Sigmoid colon (tissue), 7 donors: Measurements from ENCODE around the gene FCRL6. TPM values are rescaled to one million over a fixed set of nuclear protein-coding genes. Genes with fewer than 3 reads are reported as not detected.

Source experiments
- DNase-seq: peaks from one replicate; pipeline ENCODE4 v3.0.0-alpha.2; 2019
- H3K27ac ChIP-seq, 4 donors: fragments of 200-600 bp; sonication (generic); one replicate each; pipeline ENCODE4 v1.5.1; 2016 to 2019; ENCODE audit warnings: mild to moderate bottlenecking in 1 of 4
- H3K27me3 ChIP-seq, 3 donors: fragments of 200-600 bp; sonication (generic); one replicate each; pipeline ENCODE4 v1.5.1; 2019; ENCODE audit warnings: mild to moderate bottlenecking in 1 of 3
- H3K36me3 ChIP-seq, 4 donors: fragments of 200-600 bp; sonication (generic); one replicate each; pipeline ENCODE4 v1.5.1; 2016 to 2019
- H3K4me1 ChIP-seq, 4 donors: fragments of 200-600 bp; sonication (generic); one replicate each; pipeline ENCODE4 v1.5.1; 2017 to 2019
- H3K4me3 ChIP-seq, 4 donors: fragments of 200-600 bp; sonication (generic); one replicate each; pipeline ENCODE4 v1.5.1; 2017 to 2019; ENCODE audit warnings: mild to moderate bottlenecking in 2 of 4, moderate library complexity in 1 of 4
- H3K9me3 ChIP-seq, 4 donors: fragments of 200-600 bp in 3 of 4; sonication (generic) in 3 of 4; one replicate each; pipeline versions ENCODE4 v1.5.1 to v1.6.1; 2013 to 2019
- EP300 ChIP-seq, 4 donors: sonication (generic); formaldehyde crosslinking; IDR thresholded peaks; one replicate each; pipeline ENCODE4 v1.6.1; 2017; ENCODE audit warnings: antibody characterized with exemption in 4 of 4
- POLR2A ChIP-seq, 2 donors: fragments of 450-650 bp; IDR thresholded peaks; one replicate each; pipeline ENCODE4 v1.6.1; 2016; ENCODE audit warnings: antibody characterized with exemption in 2 of 2, mild to moderate bottlenecking in 2 of 2, moderate library complexity in 2 of 2
- POLR2AphosphoS5 ChIP-seq, 4 donors: sonication (generic); formaldehyde crosslinking; IDR thresholded peaks; one replicate each; pipeline ENCODE4 v1.6.1; 2017; ENCODE audit warnings: antibody characterized with exemption in 4 of 4
- WGBS, 2 donors: extraction: QIAGEN DNeasy Blood & Tissue Kit; methylation state at CpG; one replicate each; pipeline ENCODE4 v1.1.7; 2013; 5-methylcytosine and 5-hydroxymethylcytosine counted together
- intact Hi-C: fragments of 100-400 bp; cut with DNase I; formaldehyde crosslinking; loops from one replicate; pipeline ENCODE4 v1.15.1; 2023
- polyA plus RNA-seq, 3 donors: library from polyadenylated mRNA; stranded (reverse); fragments of 200-250 nt; gene quantifications; one replicate each; pipeline ENCODE4 v1.2.3, GENCODE V29; 2013
- total RNA-seq, 4 donors: library from RNA; depleted of rRNA; stranded (reverse); fragments of >200 nt; gene quantifications; one replicate each; pipeline ENCODE4 v1.1.0, GENCODE V29; 2016
- TF ChIP-seq, protein P1 (sequence below), 4 experiments: fragments of 450-650 bp in 3 of 4; fragments of 200-600 bp in 1 of 4; IDR thresholded peaks; one replicate each; pipeline ENCODE4 v1.5.1; 2016 to 2019; ENCODE audit warnings: antibody characterized with exemption in 4 of 4, mild to moderate bottlenecking in 3 of 4, moderate library complexity in 2 of 4
- donor health status: healthy with polysubstance abuse.
- donor health status: Bipolar disorder and iron deficiency.
- donor health status: healthy.

FCRL6 gene
- total and polyA plus RNA-seq, 7 donors: 0.38 TPM; not detected in 6

DNA sequence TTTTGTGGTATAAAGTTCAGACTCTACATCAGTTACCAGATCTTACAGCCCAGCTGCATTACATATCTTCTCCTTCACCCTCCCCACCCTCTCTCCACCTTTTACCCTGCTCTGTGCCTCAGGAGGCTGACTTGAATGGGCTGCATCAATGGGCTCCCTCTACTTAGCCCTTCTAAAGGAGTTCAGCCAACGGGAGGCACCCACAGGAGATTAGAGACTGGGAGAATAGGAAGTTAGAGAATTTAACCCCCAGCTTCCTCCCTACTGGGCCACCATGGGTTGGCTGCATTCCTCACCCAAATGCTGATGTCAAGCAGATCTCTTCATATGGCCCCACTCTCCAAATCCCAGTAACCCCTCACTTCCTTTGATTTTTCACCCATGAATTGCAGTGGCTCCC lies 38.5 kb upstream of the FCRL6 start:
- intact Hi-C loops: no loop called here
- H3K36me3 ChIP-seq: no peaks in the 10 kb centered on the region
- WGBS, 2 donors: 46 to 51% methylated on average over 1 of the region's 1 CpG
- TF ChIP-seq, protein P1, sequence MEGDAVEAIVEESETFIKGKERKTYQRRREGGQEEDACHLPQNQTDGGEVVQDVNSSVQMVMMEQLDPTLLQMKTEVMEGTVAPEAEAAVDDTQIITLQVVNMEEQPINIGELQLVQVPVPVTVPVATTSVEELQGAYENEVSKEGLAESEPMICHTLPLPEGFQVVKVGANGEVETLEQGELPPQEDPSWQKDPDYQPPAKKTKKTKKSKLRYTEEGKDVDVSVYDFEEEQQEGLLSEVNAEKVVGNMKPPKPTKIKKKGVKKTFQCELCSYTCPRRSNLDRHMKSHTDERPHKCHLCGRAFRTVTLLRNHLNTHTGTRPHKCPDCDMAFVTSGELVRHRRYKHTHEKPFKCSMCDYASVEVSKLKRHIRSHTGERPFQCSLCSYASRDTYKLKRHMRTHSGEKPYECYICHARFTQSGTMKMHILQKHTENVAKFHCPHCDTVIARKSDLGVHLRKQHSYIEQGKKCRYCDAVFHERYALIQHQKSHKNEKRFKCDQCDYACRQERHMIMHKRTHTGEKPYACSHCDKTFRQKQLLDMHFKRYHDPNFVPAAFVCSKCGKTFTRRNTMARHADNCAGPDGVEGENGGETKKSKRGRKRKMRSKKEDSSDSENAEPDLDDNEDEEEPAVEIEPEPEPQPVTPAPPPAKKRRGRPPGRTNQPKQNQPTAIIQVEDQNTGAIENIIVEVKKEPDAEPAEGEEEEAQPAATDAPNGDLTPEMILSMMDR (IDR thresholded peaks at IDR 0.05): no peak
- H3K4me3 ChIP-seq: no peak overlapping the region
- no peak for DNase-seq
- H3K27me3 ChIP-seq: no peaks in the 10 kb centered on the region
- H3K9me3 ChIP-seq: no peaks in the 10 kb centered on the region
- no peaks in the 10 kb centered on the region for H3K4me1 ChIP-seq
- H3K27ac ChIP-seq: no peak overlapping the region

DNA sequence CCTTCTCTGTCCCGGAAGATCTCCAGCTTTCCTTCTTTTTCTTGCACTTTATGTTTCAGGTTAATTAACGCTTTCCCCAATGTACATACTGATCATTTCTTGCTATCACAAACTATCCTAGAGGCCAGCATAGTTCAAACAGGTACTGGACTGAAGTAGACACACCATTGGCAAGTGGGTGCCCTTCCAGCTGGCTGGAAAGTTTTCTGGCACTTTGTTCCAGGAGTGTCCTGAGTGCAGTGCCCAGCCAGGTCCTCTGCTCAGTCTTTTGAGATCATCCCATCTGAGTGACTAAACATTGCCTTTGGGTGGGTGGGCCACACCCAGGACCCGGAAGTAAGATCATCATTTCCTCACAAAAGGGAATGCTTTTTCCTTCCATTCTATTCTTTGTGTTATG lies 36.4 kb upstream of the FCRL6 start:
- TF ChIP-seq POLR2A (IDR thresholded peaks at IDR 0.05) (no peak), POLR2AphosphoS5 (IDR thresholded peaks at IDR 0.05) (no peak), EP300 (IDR thresholded peaks at IDR 0.05) (no peak)
- TF ChIP-seq, protein P1 (IDR thresholded peaks at IDR 0.05): no peak
- Histone ChIP-seq H3K36me3 (no peaks in the 10 kb centered on the region), H3K27me3 (no peaks in the 10 kb centered on the region), H3K9me3 (no peaks in the 10 kb centered on the region), H3K4me3 (no peak overlapping the region), H3K4me1 (no peaks in the 10 kb centered on the region), H3K27ac (no peak overlapping the region)
- intact Hi-C loops: no loop called here
- 80 to 88% methylated on average over 3 of the region's 3 CpGs for WGBS, 2 donors
- DNase-seq: no peak

DNA sequence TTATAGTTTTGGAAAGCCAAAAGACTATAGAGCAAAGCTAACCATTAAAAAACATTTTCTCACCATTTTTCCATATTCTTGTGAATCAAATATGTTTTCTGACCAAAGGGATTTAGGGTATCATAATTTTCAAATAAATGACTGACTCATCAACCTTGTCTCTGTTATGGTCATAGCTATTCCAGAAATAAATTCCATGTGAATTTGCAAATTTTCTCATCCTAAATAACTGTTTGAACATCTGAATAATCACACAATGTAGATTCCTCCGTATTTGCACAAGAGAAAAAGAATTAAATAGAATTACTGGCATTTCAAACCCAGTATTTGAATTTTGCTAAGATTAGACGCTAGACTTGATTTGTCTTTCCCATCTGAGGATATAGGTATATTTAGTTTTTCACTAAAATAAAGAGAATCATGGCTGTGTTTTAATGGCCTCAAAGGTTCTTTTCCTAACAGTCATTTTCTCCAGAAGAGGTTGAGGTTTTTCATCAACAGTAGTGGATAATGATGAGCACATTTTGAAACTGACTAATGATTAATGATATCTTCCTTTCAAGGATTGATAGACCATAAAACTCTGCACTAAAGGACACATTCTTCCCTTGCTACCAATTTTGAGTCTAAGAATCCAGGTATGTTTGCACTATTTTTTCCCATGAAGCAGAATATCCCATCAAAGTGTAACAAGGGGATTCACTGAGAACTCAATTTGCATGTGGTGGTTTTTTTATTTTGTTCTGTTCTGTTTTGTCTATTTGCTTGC lies 30.8 kb upstream of the FCRL6 start:
- no peaks in the 10 kb centered on the region for H3K4me1 ChIP-seq
- no peaks in the 10 kb centered on the region for H3K9me3 ChIP-seq
- intact Hi-C loops: no loop called here
- H3K4me3 ChIP-seq: no peak overlapping the region
- H3K27me3 ChIP-seq: no peaks in the 10 kb centered on the region
- no peak for DNase-seq
- no peaks in the 10 kb centered on the region for H3K36me3 ChIP-seq
- H3K27ac ChIP-seq: no peak overlapping the region
- WGBS, 2 donors: 93 to 95% methylated on average over 2 of the region's 2 CpGs
- TF ChIP-seq, protein P1 (IDR thresholded peaks at IDR 0.05): no peak
- no peak for TF ChIP-seq EP300 (IDR thresholded peaks at IDR 0.05)
- no peak for TF ChIP-seq POLR2AphosphoS5 (IDR thresholded peaks at IDR 0.05)
- no peak for TF ChIP-seq POLR2A (IDR thresholded peaks at IDR 0.05)

DNA sequence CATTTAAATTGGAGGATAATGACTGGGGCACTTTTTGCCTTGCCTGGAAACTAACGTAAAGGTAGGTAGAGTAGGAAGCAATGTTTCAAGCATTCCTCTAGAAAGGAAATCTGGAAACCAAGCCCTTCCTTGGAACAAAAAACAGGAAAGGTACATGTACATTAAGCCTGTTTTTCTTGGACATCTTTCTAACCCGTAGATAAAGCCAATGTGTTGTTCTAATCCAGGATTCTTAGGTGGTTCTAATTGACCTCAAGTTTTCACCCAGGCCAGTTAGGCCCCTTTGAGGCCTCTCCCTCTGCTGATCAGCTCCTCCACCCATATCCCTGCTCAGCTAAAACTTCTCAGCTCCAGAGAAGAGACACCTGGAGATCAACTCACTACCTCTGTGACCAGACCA lies 27.7 kb upstream of the FCRL6 start:
- H3K27me3 ChIP-seq: no peaks in the 10 kb centered on the region
- WGBS, 2 donors: 86 to 88% methylated on average over 2 of the region's 2 CpGs
- no peaks in the 10 kb centered on the region for H3K9me3 ChIP-seq
- no peaks in the 10 kb centered on the region for H3K36me3 ChIP-seq
- no peak for DNase-seq
- intact Hi-C loops: no loop called here
- no peaks in the 10 kb centered on the region for H3K4me1 ChIP-seq
- peak overlapping the region in 1 of 4 donors; percentile 35 for H3K27ac ChIP-seq
- no peak overlapping the region for H3K4me3 ChIP-seq
- TF ChIP-seq, protein P1 (IDR thresholded peaks at IDR 0.05): no peak
- no peak for TF ChIP-seq POLR2A (IDR thresholded peaks at IDR 0.05)
- no peak for TF ChIP-seq EP300 (IDR thresholded peaks at IDR 0.05)
- TF ChIP-seq POLR2AphosphoS5 (IDR thresholded peaks at IDR 0.05): no peak

DNA sequence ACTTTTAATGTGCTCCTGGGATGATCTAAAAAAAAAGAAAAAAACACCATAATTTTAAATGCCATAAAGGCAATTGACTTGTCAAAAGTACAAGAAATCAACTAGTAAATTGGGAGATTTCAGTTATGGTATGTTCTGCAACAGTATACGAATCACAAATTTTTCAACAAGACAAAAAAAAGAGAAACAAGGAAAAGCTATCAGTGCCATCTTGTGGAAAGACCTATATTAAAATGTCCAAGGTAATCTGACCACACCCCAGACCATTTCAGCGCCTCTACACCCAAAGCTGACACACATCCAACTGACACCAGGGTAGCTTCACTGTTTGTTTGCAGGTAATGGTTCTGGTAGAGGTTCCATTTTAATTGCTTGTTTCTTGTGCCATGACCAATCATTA lies 26.4 kb upstream of the FCRL6 start:
- no peaks in the 10 kb centered on the region for H3K9me3 ChIP-seq
- H3K27me3 ChIP-seq: no peaks in the 10 kb centered on the region
- H3K4me3 ChIP-seq: no peak overlapping the region
- H3K27ac ChIP-seq: no peak overlapping the region
- peaks cover 0 to 6% (median 0%) of the 10 kb centered on the region in 4 donors for H3K4me1 ChIP-seq
- no peaks in the 10 kb centered on the region for H3K36me3 ChIP-seq
- WGBS, 2 donors: 28 to 73% methylated on average over 2 of the region's 2 CpGs
- TF ChIP-seq POLR2A (IDR thresholded peaks at IDR 0.05): no peak
- TF ChIP-seq, protein P1 (IDR thresholded peaks at IDR 0.05): no peak
- no peak for TF ChIP-seq POLR2AphosphoS5 (IDR thresholded peaks at IDR 0.05)
- TF ChIP-seq EP300 (IDR thresholded peaks at IDR 0.05): no peak
- intact Hi-C loops: no loop called here
- no peak for DNase-seq
